Hematopoietic multipotent progenitor cell treated with erythropoietin and hydrocortisone succinate and interleukin-3 and kit ligand, for 6 days (in vitro differentiated cells): ENCODE results near the gene RAB11FIP2.
A peak's percentile ranks its signal among the peaks of the same experiment; 100 is the strongest.
"Not testable (repeated sequence)": the region's sequence is repeated elsewhere in the genome, so short reads cannot be mapped to it uniquely, and the experiment has no call there.

Experiments
- DNase-seq: peaks from one replicate; pipeline ENCODE4 v3.0.0-alpha.2; 2015

Gene RAB11FIP2

GRCh38 chr10:118046395-118047156 is at the start of gene RAB11FIP2:
Gene RAB11FIP2, minus strand, starts transcription at chr10:118046941. Its CDS starts 778 bp downstream, at chr10:118046163.
- peak; percentile 96 for DNase-seq

- no peak for DNase-seq
Measured at GRCh38 chr10:118096022-118096421, 49.3 kb upstream of the RAB11FIP2 start.

- DNase-seq, result no peak
Measured at GRCh38 chr10:118092209-118092608, 45.5 kb upstream of the RAB11FIP2 start.

GRCh38 chr10:118080817-118081216 is 34.1 kb upstream of the RAB11FIP2 start:
- no peak for DNase-seq

GRCh38 chr10:118076705-118077104 is 30.0 kb upstream of the RAB11FIP2 start:
- DNase-seq, result no peak

- no peak for DNase-seq
Measured at GRCh38 chr10:118072840-118073239, 26.1 kb upstream of the RAB11FIP2 start.

GRCh38 chr10:118067389-118067788 is 20.6 kb upstream of the RAB11FIP2 start:
- DNase-seq, result not testable (repeated sequence)

- DNase-seq, result no peak
Measured at GRCh38 chr10:118062798-118063238, 16.1 kb upstream of the RAB11FIP2 start.

- no peak for DNase-seq
Measured at GRCh38 chr10:118058371-118058770, 11.6 kb upstream of the RAB11FIP2 start.

GRCh38 chr10:118057361-118057760 is 10.6 kb upstream of the RAB11FIP2 start:
- DNase-seq, result no peak

- DNase-seq, result no peak
Measured at GRCh38 chr10:118054383-118054782, 7.6 kb upstream of the RAB11FIP2 start.

GRCh38 chr10:118052816-118053215 is 6.1 kb upstream of the RAB11FIP2 start:
- no peak for DNase-seq

- no peak for DNase-seq
Measured at GRCh38 chr10:118047880-118048279, 1.1 kb upstream of the RAB11FIP2 start.

GRCh38 chr10:118047157-118047719 is 497 bp upstream of the RAB11FIP2 start:
- no peak for DNase-seq

GRCh38 chr10:118045837-118046394 is 825 bp downstream of the RAB11FIP2 start:
- peak; percentile 50 for DNase-seq

- DNase-seq, result no peak
Measured at GRCh38 chr10:118045158-118045836, 1.4 kb downstream of the RAB11FIP2 start.

- DNase-seq, result no peak
Measured at GRCh38 chr10:118042827-118043242, 3.9 kb downstream of the RAB11FIP2 start.

GRCh38 chr10:118042336-118042735 is 4.4 kb downstream of the RAB11FIP2 start:
- DNase-seq, result no peak

GRCh38 chr10:118041316-118041715 is 5.4 kb downstream of the RAB11FIP2 start:
- DNase-seq, result no peak

GRCh38 chr10:118036281-118036875 is 10.4 kb downstream of the RAB11FIP2 start:
- no peak for DNase-seq

- peak; percentile 72 for DNase-seq
Measured at GRCh38 chr10:118035354-118036005, 11.3 kb downstream of the RAB11FIP2 start.

- peak; percentile 14 for DNase-seq
Measured at GRCh38 chr10:118034791-118035261, 11.9 kb downstream of the RAB11FIP2 start.
